ENCODE results near the gene FAIM.
"Not testable (repeated sequence)": the region's sequence is repeated elsewhere in the genome, so short reads cannot be mapped to it uniquely, and the experiment has no call there.

- TF ChIP-seq USF2 (CRISPR knock-in tag; IDR thresholded peaks at IDR 0.05); IRF1 (CRISPR knock-in tag; IDR thresholded peaks at IDR 0.05); CTCF (IDR thresholded peaks at IDR 0.05); ETV6 (CRISPR knock-in tag; IDR thresholded peaks at IDR 0.05); FOXP1 (CRISPR knock-in tag; IDR thresholded peaks at IDR 0.05; ENCODE audit: borderline replicate concordance); ZNF416 (CRISPR knock-in tag; IDR thresholded peaks at IDR 0.05); FOXJ3 (CRISPR knock-in tag; IDR thresholded peaks at IDR 0.05; ENCODE audit: borderline replicate concordance): not testable (repeated sequence)
- TF ChIP-seq, protein P1, sequence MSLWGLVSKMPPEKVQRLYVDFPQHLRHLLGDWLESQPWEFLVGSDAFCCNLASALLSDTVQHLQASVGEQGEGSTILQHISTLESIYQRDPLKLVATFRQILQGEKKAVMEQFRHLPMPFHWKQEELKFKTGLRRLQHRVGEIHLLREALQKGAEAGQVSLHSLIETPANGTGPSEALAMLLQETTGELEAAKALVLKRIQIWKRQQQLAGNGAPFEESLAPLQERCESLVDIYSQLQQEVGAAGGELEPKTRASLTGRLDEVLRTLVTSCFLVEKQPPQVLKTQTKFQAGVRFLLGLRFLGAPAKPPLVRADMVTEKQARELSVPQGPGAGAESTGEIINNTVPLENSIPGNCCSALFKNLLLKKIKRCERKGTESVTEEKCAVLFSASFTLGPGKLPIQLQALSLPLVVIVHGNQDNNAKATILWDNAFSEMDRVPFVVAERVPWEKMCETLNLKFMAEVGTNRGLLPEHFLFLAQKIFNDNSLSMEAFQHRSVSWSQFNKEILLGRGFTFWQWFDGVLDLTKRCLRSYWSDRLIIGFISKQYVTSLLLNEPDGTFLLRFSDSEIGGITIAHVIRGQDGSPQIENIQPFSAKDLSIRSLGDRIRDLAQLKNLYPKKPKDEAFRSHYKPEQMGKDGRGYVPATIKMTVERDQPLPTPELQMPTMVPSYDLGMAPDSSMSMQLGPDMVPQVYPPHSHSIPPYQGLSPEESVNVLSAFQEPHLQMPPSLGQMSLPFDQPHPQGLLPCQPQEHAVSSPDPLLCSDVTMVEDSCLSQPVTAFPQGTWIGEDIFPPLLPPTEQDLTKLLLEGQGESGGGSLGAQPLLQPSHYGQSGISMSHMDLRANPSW (CRISPR knock-in tag; conservative IDR thresholded peaks at IDR 0.05; ENCODE audit: low read depth): not testable (repeated sequence)
Measured at GRCh38 chr3:138597186-138597976, 11.2 kb upstream of the FAIM start.

Data from WTC11 (cell line).